Tibial nerve (tissue), 4 donors: ENCODE data around the gene POU6F2. TPM values are rescaled to one million over a fixed set of nuclear protein-coding genes. Genes with fewer than 3 reads are reported as not detected.

Experiments
- DNase-seq, 2 donors: peaks; one replicate each; pipeline ENCODE4 v3.0.0-alpha.2; 2019; ENCODE audit warnings: low spot score in 2 of 2
- H3K27ac ChIP-seq, 4 donors: fragments of 200-600 bp; sonication (generic) in 3 of 4; one replicate each; pipeline ENCODE4 v1.5.1; 2017 to 2019; ENCODE audit warnings: mild to moderate bottlenecking in 1 of 4
- H3K27me3 ChIP-seq, 2 donors: fragments of 200-600 bp; sonication (generic) in 1 of 2; one replicate each; pipeline versions ENCODE4 v1.5.1 to v1.6.0; 2017 to 2019
- H3K36me3 ChIP-seq, 3 donors: fragments of 200-600 bp; sonication (generic); one replicate each; pipeline ENCODE4 v1.5.1; 2018 to 2019
- H3K4me1 ChIP-seq, 4 donors: fragments of 200-600 bp; sonication (generic) in 3 of 4; one replicate each; pipeline ENCODE4 v1.5.1; 2017 to 2019
- H3K4me3 ChIP-seq, 4 donors: fragments of 200-600 bp; sonication (generic) in 3 of 4; one replicate each; pipeline ENCODE4 v1.5.1; 2017 to 2019; ENCODE audit warnings: mild to moderate bottlenecking in 1 of 4, moderate library complexity in 1 of 4
- H3K9me3 ChIP-seq, 4 donors: fragments of 200-600 bp; sonication (generic) in 3 of 4; one replicate each; pipeline ENCODE4 v1.5.1; 2017 to 2019
- EP300 ChIP-seq, 2 donors: sonication (generic); formaldehyde crosslinking; IDR thresholded peaks; one replicate each; pipeline ENCODE4 v1.6.1; 2017; ENCODE audit warnings: antibody characterized with exemption in 2 of 2, mild to moderate bottlenecking in 1 of 2
- POLR2A ChIP-seq, 2 donors: fragments of 450-650 bp; IDR thresholded peaks; one replicate each; pipeline ENCODE4 v1.6.1; 2017; ENCODE audit warnings: antibody characterized with exemption in 2 of 2, mild to moderate bottlenecking in 2 of 2, moderate library complexity in 2 of 2
- WGBS, 2 donors: methylation state at CpG; one replicate each; pipeline ENCODE4 v1.1.5; 2018; 5-methylcytosine and 5-hydroxymethylcytosine counted together
- total RNA-seq, 4 donors: library from RNA; depleted of rRNA; stranded (reverse); fragments of >200 nt; gene quantifications; one replicate each; pipeline ENCODE4 v1.1.0, GENCODE V29; 2016
- TF ChIP-seq, protein P1 (sequence below), 5 experiments: fragments of 200-600 bp in 3 of 5; fragments of 450-650 bp in 2 of 5; sonication (generic) in 3 of 5; IDR thresholded peaks; one replicate each; pipeline ENCODE4 v1.5.1; 2016 to 2019; ENCODE audit warnings: antibody characterized with exemption in 5 of 5, mild to moderate bottlenecking in 3 of 5, moderate library complexity in 2 of 5

POU6F2 gene
- total RNA-seq, 4 donors from 2014 or later, result 0.21 to 1.8 (median 1.3) TPM

DNA sequence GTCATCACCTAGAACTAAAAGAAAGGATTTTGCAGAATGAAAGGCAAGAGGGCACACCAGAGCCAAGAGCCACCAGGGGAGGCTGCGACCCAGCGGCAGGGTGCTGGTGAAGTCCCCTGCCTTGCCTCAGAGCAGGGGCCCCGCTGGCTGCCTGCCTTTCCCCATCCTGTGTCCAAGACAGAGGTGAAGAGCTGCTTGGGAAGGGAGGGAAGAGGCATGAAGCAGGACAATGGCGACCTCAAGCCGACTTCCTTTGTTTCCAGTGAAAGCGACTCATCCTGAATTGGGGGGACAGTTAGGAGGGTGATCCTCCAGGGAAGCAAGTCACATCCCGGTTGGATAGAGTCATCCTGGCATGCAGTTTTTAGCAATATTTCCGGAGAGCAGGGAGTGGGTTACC, 333.0 kb downstream of the POU6F2 start:
- Histone ChIP-seq H3K9me3 (no peaks in the 10 kb centered on the region), H3K36me3 (no peaks in the 10 kb centered on the region), H3K27ac (no peak overlapping the region), H3K27me3 (no peaks in the 10 kb centered on the region), H3K4me1 (no peaks in the 10 kb centered on the region), H3K4me3 (no peak overlapping the region)
- no peak for TF ChIP-seq EP300 (IDR thresholded peaks at IDR 0.05)
- TF ChIP-seq, protein P1, sequence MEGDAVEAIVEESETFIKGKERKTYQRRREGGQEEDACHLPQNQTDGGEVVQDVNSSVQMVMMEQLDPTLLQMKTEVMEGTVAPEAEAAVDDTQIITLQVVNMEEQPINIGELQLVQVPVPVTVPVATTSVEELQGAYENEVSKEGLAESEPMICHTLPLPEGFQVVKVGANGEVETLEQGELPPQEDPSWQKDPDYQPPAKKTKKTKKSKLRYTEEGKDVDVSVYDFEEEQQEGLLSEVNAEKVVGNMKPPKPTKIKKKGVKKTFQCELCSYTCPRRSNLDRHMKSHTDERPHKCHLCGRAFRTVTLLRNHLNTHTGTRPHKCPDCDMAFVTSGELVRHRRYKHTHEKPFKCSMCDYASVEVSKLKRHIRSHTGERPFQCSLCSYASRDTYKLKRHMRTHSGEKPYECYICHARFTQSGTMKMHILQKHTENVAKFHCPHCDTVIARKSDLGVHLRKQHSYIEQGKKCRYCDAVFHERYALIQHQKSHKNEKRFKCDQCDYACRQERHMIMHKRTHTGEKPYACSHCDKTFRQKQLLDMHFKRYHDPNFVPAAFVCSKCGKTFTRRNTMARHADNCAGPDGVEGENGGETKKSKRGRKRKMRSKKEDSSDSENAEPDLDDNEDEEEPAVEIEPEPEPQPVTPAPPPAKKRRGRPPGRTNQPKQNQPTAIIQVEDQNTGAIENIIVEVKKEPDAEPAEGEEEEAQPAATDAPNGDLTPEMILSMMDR (IDR thresholded peaks at IDR 0.05), result no peak
- no peak for TF ChIP-seq POLR2A (IDR thresholded peaks at IDR 0.05)
- DNase-seq, result no peak
- WGBS, 2 donors, result 54 to 61% methylated on average over 8 of the region's 8 CpGs

DNA sequence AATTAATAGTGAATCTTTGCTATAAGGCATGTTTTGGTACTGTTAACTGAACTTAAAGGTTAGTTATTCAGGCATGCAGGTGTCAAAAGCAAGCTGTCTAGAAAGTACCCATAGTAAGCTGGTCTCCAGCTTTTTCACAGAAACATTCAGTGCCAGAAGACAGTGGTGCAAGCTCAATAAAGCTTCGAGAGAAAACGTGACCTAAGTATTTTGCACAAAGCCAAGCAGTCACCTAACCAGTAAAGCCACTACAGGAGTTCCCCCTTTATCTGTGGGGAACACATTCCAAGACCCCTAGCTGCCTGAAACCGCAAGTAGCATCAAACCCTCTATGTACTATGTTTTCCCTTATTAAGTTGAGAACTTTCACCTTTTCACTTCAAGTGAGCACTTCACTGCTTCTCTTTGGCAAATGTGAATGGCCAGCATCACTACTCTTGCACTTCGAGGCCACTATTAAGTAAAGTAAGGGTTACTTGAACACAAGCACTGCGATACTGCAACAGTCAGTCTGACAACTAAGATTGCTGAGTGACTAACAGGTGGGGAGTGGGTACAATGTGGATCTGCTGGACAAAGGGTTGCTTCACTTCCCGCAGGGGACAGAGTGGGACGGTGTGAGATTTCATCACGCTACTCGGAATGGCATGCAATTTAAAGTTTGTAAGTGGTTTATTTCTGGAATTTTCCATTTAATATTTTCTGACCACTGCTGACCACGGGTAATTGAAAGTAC, 334.7 kb downstream of the POU6F2 start:
- H3K9me3 ChIP-seq, result no peaks in the 10 kb centered on the region
- H3K27ac ChIP-seq, result no peak overlapping the region
- no peak overlapping the region for H3K4me3 ChIP-seq
- no peak for DNase-seq
- TF ChIP-seq POLR2A (IDR thresholded peaks at IDR 0.05) (no peak), EP300 (IDR thresholded peaks at IDR 0.05) (no peak)
- TF ChIP-seq, protein P1 (IDR thresholded peaks at IDR 0.05), result no peak
- no peaks in the 10 kb centered on the region for H3K27me3 ChIP-seq
- no peaks in the 10 kb centered on the region for H3K36me3 ChIP-seq
- H3K4me1 ChIP-seq, result no peaks in the 10 kb centered on the region
- 72 to 76% methylated on average over 10 of the region's 10 CpGs for WGBS, 2 donors

DNA sequence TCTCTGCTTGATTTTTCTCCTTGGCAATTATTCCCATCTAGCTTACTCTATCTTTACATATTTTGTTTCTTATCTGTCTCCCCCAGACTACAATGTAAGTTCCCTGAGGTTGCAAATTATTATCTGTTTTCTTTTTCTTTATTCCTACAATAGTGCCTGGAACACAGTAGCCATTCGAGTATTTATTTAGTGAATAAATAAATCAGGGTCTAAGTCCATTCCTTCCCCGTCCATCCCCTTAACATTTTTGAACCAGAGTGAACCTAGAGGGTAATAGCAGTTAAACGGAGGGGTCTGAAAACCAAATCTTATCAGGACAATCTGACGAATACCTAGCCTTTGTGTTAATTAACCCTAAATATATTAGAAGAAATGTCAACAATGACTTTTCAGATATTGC, 335.7 kb downstream of the POU6F2 start:
- DNase-seq, result no peak
- Histone ChIP-seq H3K27me3 (no peaks in the 10 kb centered on the region), H3K27ac (no peak overlapping the region), H3K36me3 (no peaks in the 10 kb centered on the region), H3K4me1 (no peaks in the 10 kb centered on the region), H3K4me3 (no peak overlapping the region), H3K9me3 (no peaks in the 10 kb centered on the region)
- 79 to 84% methylated on average over 4 of the region's 4 CpGs for WGBS, 2 donors
- TF ChIP-seq EP300 (IDR thresholded peaks at IDR 0.05) (no peak), POLR2A (IDR thresholded peaks at IDR 0.05) (no peak)
- TF ChIP-seq, protein P1 (IDR thresholded peaks at IDR 0.05), result no peak

DNA sequence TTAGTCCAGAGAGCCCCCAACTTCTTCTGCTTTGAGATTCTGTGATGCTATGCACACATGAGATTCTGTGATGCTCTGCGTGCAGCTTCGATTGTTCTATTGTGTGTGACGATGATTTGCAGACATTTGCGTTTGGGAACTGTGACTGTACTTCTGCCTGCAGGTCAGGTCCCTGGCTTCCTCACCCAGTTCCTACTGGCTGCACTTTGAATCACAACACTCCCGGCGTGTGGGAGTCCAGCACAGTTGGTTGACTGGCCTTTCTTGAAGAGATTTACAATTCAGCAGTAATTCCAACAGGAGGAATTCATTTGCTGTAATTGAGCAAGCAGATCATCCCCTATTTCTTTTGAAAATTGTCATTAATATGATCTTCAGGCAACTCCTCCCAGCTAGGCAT, 336.3 kb downstream of the POU6F2 start:
- TF ChIP-seq, protein P1 (IDR thresholded peaks at IDR 0.05), result no peak
- TF ChIP-seq POLR2A (IDR thresholded peaks at IDR 0.05), result no peak
- no peak for TF ChIP-seq EP300 (IDR thresholded peaks at IDR 0.05)
- Histone ChIP-seq H3K36me3 (no peaks in the 10 kb centered on the region), H3K27ac (no peak overlapping the region), H3K4me1 (no peaks in the 10 kb centered on the region), H3K27me3 (no peaks in the 10 kb centered on the region), H3K9me3 (no peaks in the 10 kb centered on the region), H3K4me3 (no peak overlapping the region)
- DNase-seq, result no peak
- 53 to 70% methylated on average over 6 of the region's 6 CpGs for WGBS, 2 donors

DNA sequence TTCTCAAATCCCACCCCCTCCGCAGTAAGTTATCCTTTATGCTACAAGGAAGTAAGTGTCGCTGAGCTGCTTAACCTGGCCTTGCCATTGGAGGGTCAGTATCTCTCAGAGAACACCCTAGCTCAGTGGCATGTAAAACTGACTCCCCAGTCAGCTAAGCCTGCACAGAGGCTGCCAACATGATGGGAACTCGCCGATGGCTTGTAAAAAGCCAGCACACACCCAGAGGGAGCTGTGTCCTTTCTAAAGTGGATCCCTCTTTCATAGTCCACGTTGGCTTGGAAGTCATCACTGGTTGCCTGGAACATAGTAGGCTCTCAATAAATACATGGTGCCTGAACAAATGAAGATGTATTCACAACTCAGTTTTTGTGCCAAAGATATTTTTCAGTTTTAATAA, 339.4 kb downstream of the POU6F2 start:
- no peaks in the 10 kb centered on the region for H3K9me3 ChIP-seq
- no peaks in the 10 kb centered on the region for H3K4me1 ChIP-seq
- WGBS, 2 donors, result 70 to 79% methylated on average over 5 of the region's 5 CpGs
- no peak overlapping the region for H3K4me3 ChIP-seq
- H3K36me3 ChIP-seq, result no peaks in the 10 kb centered on the region
- no peak for TF ChIP-seq POLR2A (IDR thresholded peaks at IDR 0.05)
- TF ChIP-seq EP300 (IDR thresholded peaks at IDR 0.05), result no peak
- TF ChIP-seq, protein P1 (IDR thresholded peaks at IDR 0.05), result no peak
- H3K27ac ChIP-seq, result no peak overlapping the region
- DNase-seq, result no peak
- H3K27me3 ChIP-seq, result no peaks in the 10 kb centered on the region
